Measurements from ENCODE around the gene UMAD1.

DNA sequence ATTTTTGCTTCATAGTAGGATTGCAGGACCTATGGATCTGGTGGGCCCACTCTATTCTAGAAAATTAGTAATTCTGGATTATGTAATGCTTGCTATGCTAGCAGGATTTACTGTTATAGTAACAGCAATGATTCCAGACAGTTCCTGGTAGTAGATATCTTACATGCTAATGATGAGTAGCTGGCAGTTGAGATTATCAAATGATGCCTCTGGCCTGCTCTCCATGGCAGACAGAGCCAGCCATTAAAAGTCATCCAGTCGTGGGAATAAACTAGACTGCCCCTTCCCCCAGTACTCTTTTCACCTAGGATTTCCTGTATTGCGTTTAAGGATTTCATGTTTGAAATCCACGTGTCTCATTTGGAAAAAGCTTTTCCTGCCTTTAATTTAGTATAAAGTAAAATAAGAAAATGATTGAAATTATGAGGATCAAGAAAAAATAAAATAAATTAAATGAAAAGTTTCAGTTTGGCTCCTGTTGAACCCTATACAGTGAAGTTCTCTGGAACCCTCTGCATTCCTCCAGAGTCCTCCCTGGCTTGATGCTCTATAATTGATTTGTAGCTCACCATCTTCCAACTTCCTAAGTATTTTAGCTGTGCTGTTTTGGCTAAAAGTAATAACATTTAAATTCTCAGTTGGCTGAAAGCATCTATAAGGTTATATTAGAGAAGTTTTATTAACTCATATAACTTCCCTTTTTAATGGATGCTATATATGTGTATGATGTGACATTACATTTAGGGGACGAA, 14.6 kb downstream of the UMAD1 start:
- TF ChIP-seq CTCF (IDR thresholded peaks at IDR 0.05) (no peak), POLR2A (IDR thresholded peaks at IDR 0.05) (no peak), EP300 (IDR thresholded peaks at IDR 0.05) (no peak)

All from sigmoid colon (tissue), 4 donors.